PFSK-1 (cell line): Measurements from ENCODE around the gene RSPH6A.

Experiments used
- POLR2AphosphoS5 ChIP-seq: IDR thresholded peaks from 2 replicates; pipeline ENCODE4 v1.6.1; 2012; ENCODE audit warnings: low read depth, mild to moderate bottlenecking, control low read depth, low read length, moderate library complexity
- SIN3A ChIP-seq: IDR thresholded peaks from 2 replicates; pipeline ENCODE4 v1.6.1; 2012; ENCODE audit warnings: mild to moderate bottlenecking, low read length, moderate library complexity, borderline replicate concordance; ENCODE audit not compliant: insufficient read depth
- TAF1 ChIP-seq: IDR thresholded peaks from 2 replicates; pipeline ENCODE4 v1.6.1; 2012; ENCODE audit warnings: low read length, control low read depth, borderline replicate concordance; ENCODE audit not compliant: insufficient read depth

DNA sequence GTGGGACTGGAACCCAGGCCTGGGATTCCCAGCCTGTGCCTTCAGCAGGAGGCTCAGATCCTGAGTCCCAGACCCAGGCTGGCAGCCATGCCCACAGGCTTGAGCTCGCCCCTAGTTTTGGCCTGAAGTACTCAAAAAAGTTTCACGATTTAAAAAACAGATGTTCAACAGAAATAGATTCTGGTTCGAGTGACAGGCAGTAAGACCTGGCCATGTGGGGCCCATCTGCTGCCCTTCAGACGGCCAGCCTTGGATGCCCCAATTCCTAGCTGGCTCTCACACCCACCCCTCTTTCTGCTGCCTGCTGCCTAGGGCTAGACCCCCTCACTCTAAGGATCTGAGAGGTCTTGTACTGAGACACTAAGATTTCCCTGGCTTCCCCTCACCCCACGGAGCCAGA is 30.0 kb downstream of the RSPH6A start:
- no peak for TF ChIP-seq TAF1
- TF ChIP-seq POLR2AphosphoS5, result no peak
- no peak for TF ChIP-seq SIN3A
